GM19397 (cell line): ENCODE results near the gene CLMN.
"Not testable (repeated sequence)": the region's sequence is repeated elsewhere in the genome, so short reads cannot be mapped to it uniquely, and the experiment has no call there.

Experiments
- ATAC-seq: cut with Tn5 transposase; IDR thresholded peaks from one replicate; pipeline ENCODE4 v1.9.1; 2021; ENCODE audit warnings: mild to moderate bottlenecking, moderate library complexity; ENCODE audit not compliant: unreplicated experiment

The CLMN gene

DNA sequence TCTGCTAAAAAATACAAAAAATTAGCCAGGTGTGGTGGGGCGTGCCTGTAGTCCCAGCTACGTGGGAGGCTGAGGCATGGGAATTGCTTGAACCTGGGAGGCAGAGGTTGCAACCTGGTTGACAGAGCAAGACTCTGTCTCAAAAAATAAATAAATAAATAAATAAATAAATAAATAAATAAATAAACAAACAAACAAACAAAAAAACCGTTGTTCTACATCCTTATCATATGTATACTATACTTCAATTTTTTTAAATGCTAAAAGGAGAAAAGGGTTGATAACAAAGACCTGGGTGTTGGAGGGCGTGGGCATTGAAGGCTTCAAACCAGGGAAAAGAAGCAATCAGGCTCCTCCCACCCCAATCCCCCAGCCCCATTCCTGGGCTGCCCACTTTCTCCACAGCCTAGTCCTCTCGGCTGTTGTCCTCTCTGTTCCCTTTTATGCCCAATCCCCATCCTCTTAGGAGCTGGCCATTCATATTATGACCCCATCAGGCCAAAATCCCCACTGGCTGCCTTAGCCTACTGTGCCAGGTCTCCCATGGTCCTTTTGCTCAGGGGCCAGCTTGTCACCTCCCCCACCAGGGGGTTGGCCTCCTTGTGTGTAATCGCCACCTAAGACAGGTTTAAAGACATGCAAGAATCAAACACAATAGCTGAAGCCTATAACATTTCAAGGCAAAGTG, 30.2 kb downstream of the CLMN start:
- no peak for ATAC-seq

DNA sequence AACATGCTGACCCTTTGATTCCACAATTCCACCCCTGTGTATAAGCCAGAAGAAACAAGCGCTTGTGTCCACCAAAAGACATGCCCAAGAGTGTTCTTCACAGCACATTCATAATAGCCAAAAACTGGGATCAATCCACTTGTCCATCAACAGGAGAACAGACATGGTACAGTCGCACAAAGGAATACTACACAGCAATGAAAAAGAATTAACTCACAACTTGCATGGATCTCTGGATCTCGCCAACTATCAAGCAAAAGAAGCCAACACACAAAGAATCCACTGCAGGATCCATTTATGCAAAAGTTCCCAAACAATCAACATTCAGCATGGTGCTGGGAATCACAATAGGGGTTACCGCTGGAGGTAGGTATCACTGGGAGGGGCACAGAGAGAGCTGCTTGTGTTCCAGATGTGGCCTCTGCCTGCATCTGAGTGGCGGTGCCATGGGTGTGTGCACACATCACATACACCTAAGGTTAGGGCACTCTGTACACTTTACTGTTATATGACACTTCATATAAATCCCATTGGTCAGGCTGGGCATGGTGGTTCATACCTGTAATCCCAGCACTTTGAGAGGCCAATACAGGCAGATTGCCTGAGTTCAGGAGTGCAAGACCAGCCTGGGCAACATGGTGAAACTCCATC, 30.9 kb downstream of the CLMN start:
- no peak for ATAC-seq

DNA sequence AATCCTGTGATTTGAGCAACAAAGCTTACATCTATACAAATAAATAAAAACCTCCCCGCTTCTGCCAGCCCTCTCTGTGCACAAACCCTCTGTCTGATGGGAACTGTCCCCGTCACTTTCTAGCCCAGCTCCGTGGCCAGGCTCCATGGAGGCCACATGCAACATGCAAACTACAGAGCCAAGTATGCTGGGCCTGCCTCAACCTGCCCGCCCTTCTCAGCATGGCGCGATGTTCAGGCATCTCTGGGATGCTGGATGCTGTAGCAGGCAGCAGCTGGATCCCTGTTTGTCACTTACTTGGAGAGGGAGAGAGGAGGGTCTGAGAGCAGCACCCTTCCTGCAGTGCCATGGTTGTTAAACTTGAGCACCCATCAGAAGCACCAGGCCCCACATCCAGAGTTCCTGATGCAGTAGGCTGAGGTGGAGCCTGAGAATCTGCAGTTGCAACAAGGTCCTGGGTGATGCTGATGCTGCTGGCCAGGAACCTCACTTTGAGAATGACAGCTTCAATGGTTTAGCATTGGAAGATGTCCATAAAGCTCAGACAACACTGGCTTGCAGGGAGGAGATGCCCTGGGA, 32.4 kb downstream of the CLMN start:
- ATAC-seq = no peak

DNA sequence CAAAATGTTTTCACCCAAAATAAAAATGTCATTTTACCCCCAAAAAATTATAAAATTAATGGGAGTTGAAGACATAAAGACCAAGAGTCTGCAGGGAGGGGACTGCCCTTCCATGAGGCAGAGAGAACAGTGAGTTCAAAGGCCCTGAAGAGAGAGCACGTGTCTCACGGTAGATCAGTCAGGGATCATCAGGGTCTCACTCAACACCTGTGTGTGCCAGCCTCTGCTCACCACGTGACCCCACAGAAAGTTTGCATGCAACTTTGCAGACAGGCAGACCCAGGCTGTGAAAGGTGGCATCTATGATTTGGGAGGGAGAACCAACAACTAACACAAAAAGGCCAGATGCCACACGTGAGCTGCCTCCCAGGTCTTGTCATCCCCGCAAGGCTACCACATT, 33.1 kb downstream of the CLMN start:
- no peak for ATAC-seq

DNA sequence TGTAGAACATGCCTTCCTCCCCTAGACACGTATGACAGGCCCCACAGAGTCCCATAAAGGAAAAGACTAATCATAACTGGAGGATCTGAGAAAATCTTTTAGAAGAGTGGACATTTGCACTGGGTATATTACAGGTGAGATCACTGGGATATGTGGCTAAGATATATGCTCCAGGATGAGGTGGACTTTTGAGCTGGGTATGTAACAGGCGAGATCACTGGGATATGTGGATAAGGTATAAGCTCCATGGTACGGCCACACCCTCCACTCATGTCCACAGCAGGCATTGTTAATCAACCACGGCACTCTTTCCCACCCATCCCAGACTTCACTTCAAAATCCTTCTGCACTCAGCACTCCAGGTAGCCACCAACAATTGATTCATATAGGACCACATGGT, 34.1 kb downstream of the CLMN start:
- ATAC-seq = no peak

DNA sequence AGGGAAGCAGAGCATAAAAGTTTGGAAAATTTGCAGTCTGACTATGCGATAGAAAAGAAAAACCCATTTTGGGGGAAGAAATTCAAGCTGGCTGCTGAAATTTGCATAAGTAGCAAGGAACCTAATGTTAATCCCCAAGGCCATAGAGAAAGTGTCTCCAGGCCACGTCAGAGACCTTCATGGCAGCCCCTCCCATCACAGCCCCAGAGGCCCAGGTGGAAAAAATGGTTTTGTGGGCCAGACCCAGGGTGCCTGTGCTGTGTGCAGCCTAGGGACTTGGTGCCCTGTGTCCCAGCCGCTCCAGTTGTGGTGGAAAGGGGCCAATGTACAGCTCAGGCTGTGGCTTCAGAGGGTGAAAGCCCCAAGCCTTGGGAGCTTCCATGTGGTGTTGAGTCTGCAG, 35.9 kb downstream of the CLMN start:
- ATAC-seq = not testable (repeated sequence)

DNA sequence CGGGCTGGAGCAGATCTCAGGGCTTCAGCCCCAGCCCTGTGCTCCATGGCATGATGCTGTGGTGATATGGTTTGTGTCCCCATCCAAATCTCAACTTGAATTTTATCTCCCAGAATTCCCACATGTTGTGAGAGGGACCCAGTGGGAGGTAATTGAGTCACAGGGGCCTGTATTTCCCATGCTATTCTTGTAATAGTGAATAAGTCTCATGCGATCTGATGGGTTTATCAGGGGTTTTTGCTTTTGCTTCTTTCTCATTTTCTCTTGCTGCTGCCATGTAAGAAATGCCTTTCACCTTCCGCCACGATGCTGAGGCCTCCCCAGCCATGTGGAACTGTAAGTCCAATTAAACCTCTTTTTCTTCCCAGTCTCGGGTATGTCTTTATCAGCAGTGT, 36.7 kb downstream of the CLMN start:
- ATAC-seq = not testable (repeated sequence)

DNA sequence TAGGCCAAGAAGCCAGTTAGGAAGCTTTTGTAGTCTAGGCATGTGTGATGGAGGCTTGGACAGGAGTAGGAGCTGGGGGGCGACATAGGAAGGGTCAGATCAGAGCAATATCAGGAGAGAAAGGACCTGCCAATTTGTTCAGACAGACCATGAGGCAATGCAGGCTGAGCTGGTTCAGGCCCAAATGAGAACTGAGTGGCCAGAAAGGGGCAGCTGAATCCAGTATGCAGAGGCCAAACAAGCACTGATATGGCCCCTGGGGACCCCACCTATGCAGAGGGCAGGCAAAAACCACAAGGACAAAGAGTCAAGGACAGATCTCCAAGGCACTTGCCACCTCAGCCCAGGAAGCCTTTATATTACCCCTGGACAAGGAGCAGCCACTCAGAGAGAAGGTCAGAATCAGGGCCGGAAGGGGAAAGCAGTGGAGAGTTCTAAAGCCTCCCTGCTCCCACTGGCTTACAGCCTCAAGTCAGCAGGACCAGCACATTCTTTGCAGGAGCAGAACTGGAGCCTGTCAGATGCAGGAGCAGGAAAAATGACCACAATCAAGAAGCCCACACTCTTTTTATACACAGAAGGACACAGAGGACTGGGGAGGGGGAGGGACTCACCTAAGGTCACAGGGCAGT, 37.2 kb downstream of the CLMN start:
- no peak for ATAC-seq

DNA sequence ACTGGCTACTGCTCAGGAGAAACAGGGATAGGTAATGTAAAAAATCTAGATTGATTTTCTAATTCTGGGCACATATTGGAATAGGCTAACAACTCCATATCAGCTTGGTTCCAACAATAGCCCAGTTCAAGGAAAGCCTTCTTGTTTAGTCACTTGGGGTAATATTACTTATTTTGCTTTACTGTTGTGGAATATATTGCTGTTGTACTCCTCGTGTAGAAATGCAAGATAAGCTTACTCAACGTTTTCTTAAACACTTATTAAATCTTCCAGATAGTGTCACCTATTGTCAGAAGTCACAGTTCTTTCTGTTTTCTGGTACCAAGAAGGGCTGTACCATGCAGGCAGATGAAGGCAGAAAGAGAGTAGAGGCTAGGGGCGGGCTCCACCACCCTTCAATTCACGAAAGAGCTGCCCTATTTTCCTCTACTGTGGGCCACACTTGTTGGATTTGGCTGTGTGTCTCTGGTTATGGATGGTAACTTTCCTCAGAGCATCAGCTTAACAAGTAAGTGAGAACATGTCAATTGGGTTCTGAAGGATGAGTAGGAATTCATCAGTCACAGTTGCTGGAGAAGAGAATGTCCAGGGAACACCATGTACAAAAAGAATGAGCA, 38.0 kb downstream of the CLMN start:
- no peak for ATAC-seq

DNA sequence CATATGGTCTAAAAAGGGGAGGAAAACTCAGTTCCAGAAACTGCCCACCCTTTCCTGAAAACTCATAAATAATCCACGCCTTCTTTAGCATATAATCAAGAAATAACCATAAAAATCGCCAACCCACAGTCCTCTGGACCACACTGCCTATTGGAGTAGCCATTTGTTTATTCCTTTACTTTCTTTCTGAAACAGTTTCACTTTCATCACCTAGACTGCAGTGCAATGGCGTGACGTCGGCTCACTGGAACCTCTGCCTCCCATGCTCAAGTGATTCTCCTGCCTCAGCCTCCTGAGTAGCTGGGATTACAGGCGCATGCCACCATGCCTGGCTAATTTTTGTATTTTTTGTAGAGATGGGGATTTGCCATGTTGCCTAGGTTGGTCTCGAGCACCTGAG, 44.2 kb downstream of the CLMN start:
- ATAC-seq = no peak

DNA sequence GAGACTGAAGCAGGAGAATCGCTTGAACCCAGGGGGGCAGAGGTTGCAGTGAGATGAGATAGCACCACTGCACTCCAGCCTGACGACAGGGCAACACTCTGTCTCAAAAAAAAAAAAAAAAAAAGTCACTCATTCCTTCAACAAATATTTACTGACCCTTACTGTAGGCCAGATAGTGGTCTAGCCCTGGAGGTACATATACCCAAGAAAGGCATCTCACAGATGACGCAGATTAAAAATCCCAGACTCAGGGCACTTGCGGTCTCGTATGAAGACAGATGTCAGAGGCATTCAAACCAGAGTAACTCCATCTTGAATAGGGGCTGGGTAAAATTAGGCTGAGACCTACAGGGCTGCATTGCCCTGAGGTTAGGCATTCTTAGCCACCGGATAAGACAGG, 44.8 kb downstream of the CLMN start:
- no peak for ATAC-seq

DNA sequence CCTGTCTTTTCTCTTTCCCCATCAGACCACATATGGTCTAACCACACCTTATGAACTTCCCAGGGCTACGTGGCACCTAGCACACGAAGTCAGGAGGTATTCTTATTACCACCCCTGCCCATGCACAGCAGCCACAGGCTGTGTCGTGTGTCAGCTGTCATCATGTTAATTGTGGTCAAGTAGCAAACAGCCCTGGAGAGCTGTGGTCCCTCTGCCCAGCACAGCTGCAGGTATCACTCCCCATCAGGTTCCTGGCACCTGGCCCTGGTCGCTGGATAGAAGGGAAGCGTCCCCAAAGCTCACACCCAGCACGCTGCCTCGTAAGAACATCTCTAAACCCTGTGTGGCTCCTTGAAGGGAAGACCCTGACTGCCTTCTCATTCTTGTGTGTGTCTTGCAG, 45.4 kb downstream of the CLMN start:
- ATAC-seq = no peak

DNA sequence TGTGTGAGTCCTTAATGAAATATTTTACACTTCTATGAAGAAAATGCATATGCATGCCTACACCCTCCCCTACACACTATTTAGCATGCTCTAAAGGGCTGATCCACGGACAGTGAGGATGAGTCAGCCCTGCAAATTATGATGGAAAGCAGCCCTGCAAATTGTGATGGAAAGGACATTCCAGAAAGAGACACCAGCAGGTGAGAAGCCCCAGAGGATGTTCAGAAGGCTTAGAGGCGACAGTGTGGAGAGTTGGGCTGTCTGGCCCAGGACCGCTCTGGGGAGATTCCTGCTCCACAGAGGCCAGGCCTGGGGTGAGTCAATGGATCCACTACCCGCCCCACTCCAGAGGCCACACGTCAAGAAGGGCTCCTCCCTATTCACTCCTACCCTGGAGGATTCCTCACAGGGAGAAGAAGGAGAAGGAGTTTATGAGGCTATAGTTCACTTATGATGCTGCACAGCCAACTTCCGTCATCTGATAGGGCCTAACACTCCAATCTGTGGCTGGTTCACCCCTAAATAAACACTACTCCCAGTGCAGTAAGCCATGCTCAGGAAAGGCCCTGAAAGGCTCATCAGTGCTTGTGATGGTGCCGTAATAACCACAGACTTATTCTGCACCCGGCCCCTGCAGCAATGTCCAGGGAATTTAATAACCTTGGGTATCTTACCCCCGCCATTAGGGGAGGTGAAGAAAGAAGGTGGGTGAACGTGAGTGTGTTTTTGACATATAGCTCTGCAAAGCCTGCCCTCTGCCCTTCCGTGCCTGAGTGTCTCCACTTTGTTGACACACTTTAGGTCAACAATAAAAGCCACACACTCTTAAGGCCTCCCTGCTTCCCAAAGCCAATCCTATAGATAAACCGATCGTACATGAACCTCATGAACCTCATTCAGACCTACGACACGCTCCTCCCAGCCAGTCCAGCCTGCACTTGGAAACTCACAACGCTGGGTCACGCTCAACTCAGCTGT, 46.4 kb downstream of the CLMN start:
- no peak for ATAC-seq

DNA sequence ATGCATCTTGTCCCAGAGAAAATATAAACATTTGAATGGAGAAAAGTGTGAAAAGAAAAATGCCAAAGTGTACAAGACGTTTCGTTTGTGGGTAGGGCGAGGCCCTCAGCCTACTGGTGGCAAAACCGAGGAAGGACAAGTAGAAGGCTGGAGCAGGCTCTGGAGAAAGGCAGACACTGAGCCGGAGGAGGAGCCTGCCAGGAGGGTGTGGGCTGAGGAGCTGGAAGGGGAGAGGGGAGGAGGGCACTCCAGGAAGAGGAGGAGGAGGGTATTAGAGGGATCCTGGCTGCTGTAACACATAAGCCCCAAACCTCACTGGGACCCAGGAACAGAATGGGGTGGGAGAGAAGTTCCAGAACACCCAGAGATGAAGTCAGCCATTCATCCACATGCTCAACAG, 47.7 kb downstream of the CLMN start:
- ATAC-seq = no peak

DNA sequence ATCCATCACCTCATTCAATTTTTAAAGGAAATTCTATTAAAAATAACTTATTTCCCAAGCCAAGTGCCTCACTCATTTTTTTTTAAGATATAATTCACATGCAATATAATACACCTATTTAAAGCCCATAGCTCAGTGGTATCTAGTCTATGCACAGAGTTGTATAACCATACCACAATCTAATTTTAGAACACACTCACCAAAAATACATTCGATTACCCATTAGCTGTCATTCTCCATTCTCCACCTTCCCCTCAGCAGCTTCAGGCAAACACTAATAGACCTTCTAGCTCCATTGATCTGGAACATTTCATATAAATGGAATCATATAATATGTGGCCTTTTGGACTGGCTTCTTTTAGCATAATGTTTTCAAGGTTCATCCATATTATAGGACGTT, 49.5 kb downstream of the CLMN start:
- no peak for ATAC-seq

DNA sequence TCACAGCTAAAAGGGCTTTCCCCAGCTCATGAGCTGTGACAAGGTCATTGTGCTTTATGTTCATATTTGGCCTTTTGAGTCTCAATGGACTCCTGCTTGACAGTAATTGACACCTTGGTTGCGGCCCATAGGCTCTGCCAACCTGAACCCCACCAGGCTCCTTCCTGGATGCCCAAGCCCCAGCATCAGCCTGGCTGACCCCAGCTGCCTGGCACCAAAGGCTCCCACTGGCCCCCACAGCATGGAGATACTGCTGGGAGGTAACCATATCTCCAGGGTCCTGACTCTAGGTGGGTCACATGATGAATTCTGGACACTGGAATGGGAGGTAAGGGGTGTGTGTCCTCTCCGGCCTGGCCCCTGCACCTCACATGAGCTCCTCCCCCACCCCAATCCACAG, 50.2 kb downstream of the CLMN start:
- no peak for ATAC-seq

DNA sequence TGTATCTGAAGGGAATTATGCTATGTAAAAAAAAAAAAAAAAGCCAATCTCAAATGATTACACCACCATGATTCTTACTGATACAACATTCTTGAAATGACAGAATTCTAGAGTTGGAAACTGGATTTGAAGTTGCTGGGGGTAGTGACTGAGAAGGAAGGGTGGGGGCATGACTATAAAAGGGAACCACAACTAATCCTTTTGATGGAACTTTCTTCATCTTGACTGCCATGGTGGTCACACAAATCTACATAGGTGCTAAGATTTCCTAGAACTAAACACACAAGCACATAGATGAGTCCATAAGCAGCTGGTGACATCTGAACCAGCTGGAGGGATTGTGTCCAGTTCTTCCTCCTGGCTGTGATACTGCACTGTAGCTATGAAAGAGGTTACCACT, 51.4 kb downstream of the CLMN start:
- no peak for ATAC-seq

DNA sequence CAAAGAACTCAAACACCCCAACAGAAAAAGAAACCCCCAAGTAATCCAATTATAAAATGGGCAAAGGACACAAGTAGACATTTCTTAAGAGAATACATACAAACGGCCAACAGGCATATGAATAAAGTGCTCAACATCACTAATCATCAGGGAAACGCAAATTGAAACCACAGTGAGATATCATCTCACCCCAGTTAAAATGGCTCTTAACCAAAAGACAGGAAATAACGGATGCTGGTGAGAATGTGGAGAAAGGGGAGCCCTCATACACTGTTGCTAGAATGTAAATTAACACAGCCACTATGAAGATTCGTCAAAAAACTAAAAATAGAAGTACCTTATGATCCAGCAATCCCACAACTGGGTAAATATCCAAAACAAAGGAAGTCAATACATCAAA, 52.4 kb downstream of the CLMN start:
- no peak for ATAC-seq

DNA sequence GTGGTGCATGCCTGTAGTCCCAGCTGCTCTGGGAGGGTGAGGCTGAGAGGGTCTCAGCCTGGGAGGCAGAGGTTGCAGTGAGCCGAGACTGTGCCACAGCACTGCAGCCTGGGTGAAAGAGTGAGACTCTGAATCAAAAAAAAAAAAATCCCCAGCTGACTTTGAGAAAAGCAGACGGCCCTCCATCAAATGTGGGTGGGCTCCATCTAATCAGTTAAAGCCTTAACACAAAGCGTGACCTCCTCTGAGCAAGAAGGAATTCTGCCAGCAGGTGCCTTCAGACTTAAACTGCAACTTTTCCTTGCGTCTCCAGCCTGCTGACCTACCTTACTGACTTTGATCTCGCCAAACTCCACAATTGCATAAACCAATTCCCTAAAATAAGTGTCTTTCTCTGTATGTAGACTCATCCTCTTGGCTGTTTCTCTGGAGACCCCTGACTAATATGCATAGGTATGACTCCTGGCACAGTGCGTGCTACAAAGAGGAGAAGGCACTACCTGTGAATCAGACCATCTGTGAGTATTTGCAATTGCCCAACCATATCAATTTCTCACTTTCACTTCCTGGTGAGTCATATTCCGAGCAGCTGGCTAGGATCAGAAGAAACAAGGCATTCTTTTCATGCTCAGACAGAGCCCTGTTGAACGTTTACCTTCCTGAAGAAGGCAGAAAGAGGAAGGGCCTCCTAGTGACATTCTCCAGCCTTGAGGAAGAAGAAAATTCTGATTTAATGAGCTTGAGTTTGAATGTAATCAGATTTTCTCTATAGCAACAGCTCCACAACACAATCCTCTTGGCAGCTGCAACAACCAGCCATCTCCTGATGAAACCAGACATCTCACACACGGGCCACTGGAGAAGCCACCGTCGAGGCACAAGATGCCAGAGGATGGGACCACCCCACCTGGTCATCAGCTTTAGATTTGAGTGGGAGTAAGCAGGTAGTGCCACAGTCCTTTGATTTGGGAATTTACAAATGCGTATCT, 54.3 kb downstream of the CLMN start:
- ATAC-seq = peak; percentile 94
